Measurements from ENCODE around the gene THSD7A. TPM values are rescaled to one million over a fixed set of nuclear protein-coding genes. Genes with fewer than 3 reads are reported as not detected.

The THSD7A gene
- total and polyA plus RNA-seq, 2 of the 4 experiments (the other 2 are of a cell fraction), result 0.02 to 0.18 TPM

DNA sequence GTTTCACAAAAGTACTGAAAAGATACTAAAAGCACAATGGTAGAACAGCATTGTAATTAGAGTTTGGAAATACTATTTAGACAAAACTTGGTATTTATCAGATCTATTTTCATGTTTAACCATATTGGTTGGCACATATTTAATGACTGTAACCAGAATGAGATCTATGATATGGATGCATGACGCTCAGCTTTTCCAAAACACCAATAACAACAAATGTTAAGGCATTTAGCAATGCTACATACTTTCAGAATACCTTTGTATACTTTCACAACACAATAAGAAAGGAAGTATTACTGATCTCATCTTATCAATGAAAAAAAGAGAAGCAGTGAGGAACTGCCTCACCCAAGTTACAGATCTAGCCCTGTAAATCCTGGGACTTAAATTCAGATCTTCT is 74.8 kb downstream of the THSD7A start:
- no peak for TF ChIP-seq NFE2L2 (IDR thresholded peaks at IDR 0.05; ENCODE audit: low read depth, low read length)
- no peak for TF ChIP-seq POLR2A (IDR thresholded peaks at IDR 0.05; ENCODE audit: low read depth, low read length)
- no peak for TF ChIP-seq RAD21 (IDR thresholded peaks at IDR 0.05; ENCODE audit: low read length)
- no peak for TF ChIP-seq SMC3 (IDR thresholded peaks at IDR 0.05; ENCODE audit: low read depth, low read length)
- no TSS peak for BruUV-seq (replicated peaks)
- Histone ChIP-seq H3K4me2 (ENCODE audit: low read depth, low read length) (no peak overlapping the region), H2BK120ac (ENCODE audit: low read depth, low read length) (no peak overlapping the region), H4K5ac (ENCODE audit: low read depth, low read length) (no peak overlapping the region), H3K4me3 (ENCODE audit: insufficient read depth, low read depth, low read length) (no peak overlapping the region), H3K9me3 (ENCODE audit: control insufficient read depth, insufficient read depth, low read length) (no peaks in the 10 kb centered on the region), H3K9me1 (ENCODE audit: insufficient read depth, low read length) (no peaks in the 10 kb centered on the region), H4K91ac (ENCODE audit: insufficient read depth, low read depth, low read length) (no peak overlapping the region), H2BK15ac (ENCODE audit: low read depth, low read length) (no peak overlapping the region), H3K14ac (replicated peaks; ENCODE audit: low read depth, low read length) (no peak overlapping the region), H3K27ac (ENCODE audit: insufficient read depth, low read length) (no peak overlapping the region), H3K23ac (ENCODE audit: low read depth, low read length) (no peak overlapping the region), H4K20me1 (ENCODE audit: insufficient read depth, low read length) (no peaks in the 10 kb centered on the region), H3K18ac (ENCODE audit: low read depth, low read length) (no peak overlapping the region), H3K79me1 (ENCODE audit: low read depth in 1 of 2, low read length in 2 of 2) (no peaks in the 10 kb centered on the region), H3K9ac (ENCODE audit: low read depth, low read length) (no peak overlapping the region), H3K4me1 (ENCODE audit: control insufficient read depth, insufficient read depth, low read length) (no peaks in the 10 kb centered on the region), H2AK9ac (replicated peaks; ENCODE audit: low read depth, low read length, poor library complexity) (no peak overlapping the region), H2AFZ (replicated peaks; ENCODE audit: low read length, poor library complexity) (no peak overlapping the region), H2BK5ac (ENCODE audit: low read depth, low read length, poor library complexity, severe bottlenecking) (no peak overlapping the region), H4K8ac (ENCODE audit: low read depth in 2 of 2, low read length in 2 of 2) (no peak overlapping the region), H3K56ac (ENCODE audit: extremely low read depth, insufficient read depth, low read length) (no peak overlapping the region), H2AK5ac (ENCODE audit: low read depth, low read length) (no peak overlapping the region), H2BK20ac (ENCODE audit: low read depth, low read length) (no peak overlapping the region), H3K4ac (ENCODE audit: low read depth, low read length) (no peak overlapping the region), H3K36me3 (ENCODE audit: control insufficient read depth, insufficient read depth, low read length) (no peaks in the 10 kb centered on the region), H3K27me3 (ENCODE audit: control insufficient read depth, insufficient read depth, low read length) (no peaks in the 10 kb centered on the region)
- in situ Hi-C loops (cut with MboI; ENCODE audit: low sequenced_read_pairs), result no loop called here
- no CpG with 5 or more reads among the region's 1 CpG for WGBS, 2 experiments (ENCODE audit: extremely low coverage in 2 of 2, insufficient read length in 1 of 2)
- CTCF ChIA-PET, result no interaction called here
- POLR2A ChIA-PET (ENCODE audit: unreplicated experiment), result no interaction called here
- dilution Hi-C loops (cut with HindIII; ENCODE audit: low sequenced_read_pairs, unreplicated experiment), result no loop called here
- no peak for DNase-seq
- ATAC-seq (ENCODE audit: low read depth), result no peak
- intact Hi-C loops (cut with micrococcal nuclease), result no loop called here

Measured in IMR-90 (cell line).